ENCODE measurements around the gene SRPK2.

DNA sequence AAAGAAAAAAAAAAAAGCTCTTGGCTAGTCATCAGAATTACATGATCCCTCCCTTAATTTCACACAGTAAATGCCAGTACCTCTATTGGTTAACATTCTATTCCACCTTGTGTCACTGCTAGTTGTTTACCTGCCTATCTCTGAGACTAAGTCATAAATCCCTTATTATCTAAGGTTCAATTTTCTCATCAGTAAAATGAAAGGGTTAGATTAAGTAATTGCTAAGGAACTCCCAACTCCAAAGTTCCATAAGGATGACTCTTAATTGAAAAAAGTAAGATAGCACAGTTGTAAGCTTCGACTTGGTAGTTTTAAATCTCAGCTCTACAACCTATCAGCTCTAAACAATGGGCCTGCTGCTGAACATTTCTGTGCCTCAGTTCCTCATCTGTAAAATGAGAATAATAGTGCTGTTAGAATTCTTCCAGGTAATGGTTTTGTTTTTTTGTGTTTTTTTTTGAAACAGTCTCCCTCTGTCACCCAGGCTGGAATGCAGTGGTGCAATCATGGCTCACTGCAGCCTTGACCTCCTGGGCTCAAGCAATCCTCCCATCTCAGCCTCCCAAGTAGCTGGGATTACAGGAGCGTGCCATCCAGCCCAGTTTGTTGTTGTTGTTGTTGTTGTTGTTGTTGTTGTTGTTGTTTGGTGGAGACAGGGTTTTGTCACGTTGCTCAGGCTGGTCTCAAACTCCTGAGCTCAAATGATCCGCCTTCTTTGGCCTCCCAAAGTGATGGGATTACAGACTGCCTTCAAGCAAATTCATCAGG is 35.6 kb downstream of the SRPK2 start:
- TF ChIP-seq, protein P1, sequence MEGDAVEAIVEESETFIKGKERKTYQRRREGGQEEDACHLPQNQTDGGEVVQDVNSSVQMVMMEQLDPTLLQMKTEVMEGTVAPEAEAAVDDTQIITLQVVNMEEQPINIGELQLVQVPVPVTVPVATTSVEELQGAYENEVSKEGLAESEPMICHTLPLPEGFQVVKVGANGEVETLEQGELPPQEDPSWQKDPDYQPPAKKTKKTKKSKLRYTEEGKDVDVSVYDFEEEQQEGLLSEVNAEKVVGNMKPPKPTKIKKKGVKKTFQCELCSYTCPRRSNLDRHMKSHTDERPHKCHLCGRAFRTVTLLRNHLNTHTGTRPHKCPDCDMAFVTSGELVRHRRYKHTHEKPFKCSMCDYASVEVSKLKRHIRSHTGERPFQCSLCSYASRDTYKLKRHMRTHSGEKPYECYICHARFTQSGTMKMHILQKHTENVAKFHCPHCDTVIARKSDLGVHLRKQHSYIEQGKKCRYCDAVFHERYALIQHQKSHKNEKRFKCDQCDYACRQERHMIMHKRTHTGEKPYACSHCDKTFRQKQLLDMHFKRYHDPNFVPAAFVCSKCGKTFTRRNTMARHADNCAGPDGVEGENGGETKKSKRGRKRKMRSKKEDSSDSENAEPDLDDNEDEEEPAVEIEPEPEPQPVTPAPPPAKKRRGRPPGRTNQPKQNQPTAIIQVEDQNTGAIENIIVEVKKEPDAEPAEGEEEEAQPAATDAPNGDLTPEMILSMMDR (IDR thresholded peaks at IDR 0.05): no peak
- no peak for TF ChIP-seq EP300 (IDR thresholded peaks at IDR 0.05; ENCODE audit: borderline replicate concordance in 1 of 2, low read depth in 1 of 2, low read length in 1 of 2)
- TF ChIP-seq, protein P2, sequence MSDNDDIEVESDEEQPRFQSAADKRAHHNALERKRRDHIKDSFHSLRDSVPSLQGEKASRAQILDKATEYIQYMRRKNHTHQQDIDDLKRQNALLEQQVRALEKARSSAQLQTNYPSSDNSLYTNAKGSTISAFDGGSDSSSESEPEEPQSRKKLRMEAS (IDR thresholded peaks at IDR 0.05; ENCODE audit: low read depth): no peak

All from SK-N-SH (cell line).